KOPT-K1 (cell line): ENCODE results near the gene TMPRSS11B.

ENCODE experiments used
- H3K27ac ChIP-seq: fragments of 200-600 bp; sonication (generic); 2 replicates; pipeline ENCODE4 v1.5.1; 2016; ENCODE audit warnings: antibody characterized with exemption, mild to moderate bottlenecking, low read depth, low read length; ENCODE audit not compliant: poor library complexity, severe bottlenecking
- H3K36me3 ChIP-seq: fragments of 200-600 bp; sonication (generic); 2 replicates; pipeline ENCODE4 v1.5.1; 2017; ENCODE audit warnings: antibody characterized with exemption, mild to moderate bottlenecking, low read length, moderate library complexity; ENCODE audit not compliant: insufficient read depth
- H3K9me3 ChIP-seq: fragments of 200-600 bp; sonication (generic); 2 replicates; pipeline ENCODE4 v1.5.1; 2017; ENCODE audit warnings: antibody characterized with exemption, low read length, mild to moderate bottlenecking; ENCODE audit not compliant: insufficient read depth, poor library complexity, severe bottlenecking

The TMPRSS11B gene

GRCh38 chr4:68176904-68177303 is 68.6 kb downstream of the TMPRSS11B start:
- H3K9me3 ChIP-seq, result no peaks in the 10 kb centered on the region
- no peaks in the 10 kb centered on the region for H3K36me3 ChIP-seq
- no peak overlapping the region for H3K27ac ChIP-seq
